DND-41 (cell line): ENCODE data around the gene LRRTM4.

ENCODE experiments used
- ATAC-seq: fragments of 200-7000 bp; cut with Tn5 transposase; 3 replicates; pipeline ENCODE4 v1.9.1; 2021; ENCODE audit warnings: low read depth; ENCODE audit not compliant: insufficient read depth
- DNase-seq: peaks from one replicate; pipeline ENCODE4 v3.0.0-alpha.2; 2020
- H2AFZ ChIP-seq: 2 replicates; pipeline ENCODE4 v1.6.0; 2012; ENCODE audit warnings: low read depth, low read length
- H3K27ac ChIP-seq: 2 replicates; pipeline ENCODE4 v1.5.1; 2012; ENCODE audit warnings: low read length, inconsistent platforms
- H3K27me3 ChIP-seq: fragments of 200-600 bp; sonication (generic); 2 replicates; pipeline ENCODE4 v1.6.0; 2012; ENCODE audit warnings: low read length, mild to moderate bottlenecking, inconsistent platforms; ENCODE audit not compliant: insufficient read depth, poor library complexity
- H3K36me3 ChIP-seq: 2 replicates; pipeline ENCODE4 v1.5.1; 2012; ENCODE audit warnings: low read length, inconsistent platforms; ENCODE audit not compliant: insufficient read depth
- H3K4me1 ChIP-seq: 2 replicates; pipeline ENCODE4 v1.5.1; 2012; ENCODE audit warnings: mild to moderate bottlenecking, low read length; ENCODE audit not compliant: insufficient read depth
- H3K4me2 ChIP-seq: 2 replicates; pipeline ENCODE4 v1.6.0; 2012; ENCODE audit warnings: mild to moderate bottlenecking, moderate library complexity, low read length, inconsistent platforms; ENCODE audit not compliant: insufficient read depth
- H3K4me3 ChIP-seq, 2 experiments: fragments of 200-600 bp in 1 of 2; shearing (Covaris generic) in 1 of 2; 2 replicates each; pipeline ENCODE4 v1.5.1; 2012 to 2016; ENCODE audit warnings: inconsistent platforms in 2 of 2, low read length in 2 of 2, mild to moderate bottlenecking in 2 of 2, low read depth in 1 of 2, moderate library complexity in 1 of 2
- H3K79me2 ChIP-seq: 2 replicates; pipeline ENCODE4 v1.6.0; 2012; ENCODE audit warnings: low read length, inconsistent platforms; ENCODE audit not compliant: insufficient read depth
- H3K9ac ChIP-seq: 2 replicates; pipeline ENCODE4 v1.6.0; 2012; ENCODE audit warnings: low read depth, mild to moderate bottlenecking, inconsistent platforms, low read length, moderate library complexity
- H3K9me3 ChIP-seq: 2 replicates; pipeline ENCODE4 v1.5.1; 2012; ENCODE audit warnings: low read length, moderate library complexity, mild to moderate bottlenecking, inconsistent platforms; ENCODE audit not compliant: insufficient read depth, severe bottlenecking
- H4K20me1 ChIP-seq: 2 replicates; pipeline ENCODE4 v1.6.0; 2012; ENCODE audit warnings: low read length; ENCODE audit not compliant: insufficient read depth
- EZH2 ChIP-seq: IDR thresholded peaks from 3 replicates; pipeline ENCODE4 v1.6.1; 2012; ENCODE audit warnings: borderline replicate concordance, low read depth, mild to moderate bottlenecking, moderate library complexity, low read length, inconsistent platforms; ENCODE audit not compliant: severe bottlenecking
- TF ChIP-seq, protein P1 (sequence below): IDR thresholded peaks from 2 replicates; pipeline ENCODE4 v1.5.1; 2012; ENCODE audit warnings: borderline replicate concordance, low read length, moderate library complexity, mild to moderate bottlenecking; ENCODE audit not compliant: poor library complexity, severe bottlenecking; ENCODE audit errors: extremely low read depth

Gene LRRTM4

DNA sequence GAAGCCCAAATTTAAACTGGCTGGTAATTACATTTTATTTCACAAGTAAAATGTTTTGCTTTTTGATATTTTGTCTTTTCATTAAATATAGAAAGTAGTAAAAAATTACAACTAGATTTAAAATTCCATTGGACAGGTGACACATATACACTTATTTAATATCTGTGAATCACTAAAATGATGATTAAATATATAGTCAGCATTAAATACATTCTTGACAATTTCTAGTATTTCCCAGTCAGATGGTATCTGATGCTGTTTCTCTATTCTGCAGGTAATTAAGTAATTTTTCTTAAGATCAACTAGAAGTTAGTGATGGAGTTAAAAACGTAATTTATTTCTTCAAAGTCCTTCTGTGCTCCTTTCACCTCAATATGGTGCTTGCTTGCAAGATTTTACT, 237.8 kb downstream of the LRRTM4 start:
- Histone ChIP-seq H3K36me3 (no peaks in the 10 kb centered on the region), H2AFZ (no peak overlapping the region), H3K79me2 (no peaks in the 10 kb centered on the region), H3K9ac (no peak overlapping the region), H4K20me1 (no peaks in the 10 kb centered on the region), H3K27ac (no peak overlapping the region), H3K27me3 (no peaks in the 10 kb centered on the region), H3K4me3 (no peak overlapping the region), H3K4me1 (no peaks in the 10 kb centered on the region), H3K4me2 (no peak overlapping the region), H3K9me3 (no peaks in the 10 kb centered on the region)
- DNase-seq (no peak), ATAC-seq (no peak)
- TF ChIP-seq EZH2 = no peak
- TF ChIP-seq, protein P1, sequence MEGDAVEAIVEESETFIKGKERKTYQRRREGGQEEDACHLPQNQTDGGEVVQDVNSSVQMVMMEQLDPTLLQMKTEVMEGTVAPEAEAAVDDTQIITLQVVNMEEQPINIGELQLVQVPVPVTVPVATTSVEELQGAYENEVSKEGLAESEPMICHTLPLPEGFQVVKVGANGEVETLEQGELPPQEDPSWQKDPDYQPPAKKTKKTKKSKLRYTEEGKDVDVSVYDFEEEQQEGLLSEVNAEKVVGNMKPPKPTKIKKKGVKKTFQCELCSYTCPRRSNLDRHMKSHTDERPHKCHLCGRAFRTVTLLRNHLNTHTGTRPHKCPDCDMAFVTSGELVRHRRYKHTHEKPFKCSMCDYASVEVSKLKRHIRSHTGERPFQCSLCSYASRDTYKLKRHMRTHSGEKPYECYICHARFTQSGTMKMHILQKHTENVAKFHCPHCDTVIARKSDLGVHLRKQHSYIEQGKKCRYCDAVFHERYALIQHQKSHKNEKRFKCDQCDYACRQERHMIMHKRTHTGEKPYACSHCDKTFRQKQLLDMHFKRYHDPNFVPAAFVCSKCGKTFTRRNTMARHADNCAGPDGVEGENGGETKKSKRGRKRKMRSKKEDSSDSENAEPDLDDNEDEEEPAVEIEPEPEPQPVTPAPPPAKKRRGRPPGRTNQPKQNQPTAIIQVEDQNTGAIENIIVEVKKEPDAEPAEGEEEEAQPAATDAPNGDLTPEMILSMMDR = no peak

DNA sequence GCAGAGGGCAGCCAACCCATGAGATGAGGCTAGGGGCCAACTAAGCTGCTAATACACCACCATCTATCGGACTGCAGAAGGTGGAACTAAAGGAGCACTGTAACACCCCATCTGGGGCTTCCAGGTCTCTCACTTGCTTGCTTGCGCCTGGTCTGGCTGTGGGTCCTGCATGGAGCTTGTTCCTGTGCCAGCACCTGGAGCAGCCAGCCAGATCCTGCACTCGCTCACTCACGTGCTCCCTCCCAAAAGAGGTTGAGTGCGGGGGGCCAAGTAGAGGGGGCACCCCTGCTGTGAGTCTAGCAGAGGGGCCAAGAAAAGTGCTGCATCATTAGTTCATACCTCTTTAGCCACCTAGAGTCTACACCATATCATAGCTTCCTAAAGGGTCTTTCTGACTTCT, 250.9 kb downstream of the LRRTM4 start:
- no peaks in the 10 kb centered on the region for H3K9me3 ChIP-seq
- H3K9ac ChIP-seq = no peak overlapping the region
- TF ChIP-seq, protein P1 = no peak
- no peak for TF ChIP-seq EZH2
- no peaks in the 10 kb centered on the region for H4K20me1 ChIP-seq
- H3K27ac ChIP-seq = no peak overlapping the region
- DNase-seq = no peak
- H2AFZ ChIP-seq = no peak overlapping the region
- no peak overlapping the region for H3K4me2 ChIP-seq
- no peaks in the 10 kb centered on the region for H3K79me2 ChIP-seq
- H3K27me3 ChIP-seq = no peaks in the 10 kb centered on the region
- H3K4me3 ChIP-seq = no peak overlapping the region
- peaks cover 7% of the 10 kb centered on the region; the same call in 1 of the 2 replicates for H3K4me1 ChIP-seq
- ATAC-seq = no peak
- no peaks in the 10 kb centered on the region for H3K36me3 ChIP-seq

DNA sequence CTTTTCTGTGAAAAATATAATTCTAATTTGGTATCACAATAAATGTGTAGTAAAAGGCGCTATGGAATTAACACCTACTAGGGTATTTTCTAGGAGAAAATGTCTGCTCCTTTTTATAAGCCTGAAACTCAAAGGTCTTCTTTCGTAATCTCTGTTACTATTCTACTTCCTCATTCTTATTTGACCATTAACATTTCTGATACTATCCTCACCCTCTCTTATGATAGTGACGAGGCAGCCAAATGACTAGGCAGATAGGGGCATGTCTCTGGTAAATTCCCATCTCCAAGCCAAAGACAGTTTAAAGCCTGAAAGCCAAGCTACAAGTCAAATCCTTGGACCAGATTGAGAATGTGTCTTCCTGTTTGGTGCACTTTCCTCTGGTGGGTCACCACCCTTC, 251.7 kb downstream of the LRRTM4 start:
- no peaks in the 10 kb centered on the region for H3K27me3 ChIP-seq
- TF ChIP-seq, protein P1 = no peak
- TF ChIP-seq EZH2 = no peak
- no peaks in the 10 kb centered on the region for H3K79me2 ChIP-seq
- H2AFZ ChIP-seq = no peak overlapping the region
- DNase-seq (no peak), ATAC-seq (no peak)
- H3K36me3 ChIP-seq = no peaks in the 10 kb centered on the region
- no peaks in the 10 kb centered on the region for H4K20me1 ChIP-seq
- no peak overlapping the region for H3K4me3 ChIP-seq
- H3K4me2 ChIP-seq = no peak overlapping the region
- peaks cover 7% of the 10 kb centered on the region; the same call in 1 of the 2 replicates for H3K4me1 ChIP-seq
- H3K9me3 ChIP-seq = no peaks in the 10 kb centered on the region
- no peak overlapping the region for H3K27ac ChIP-seq
- no peak overlapping the region for H3K9ac ChIP-seq

DNA sequence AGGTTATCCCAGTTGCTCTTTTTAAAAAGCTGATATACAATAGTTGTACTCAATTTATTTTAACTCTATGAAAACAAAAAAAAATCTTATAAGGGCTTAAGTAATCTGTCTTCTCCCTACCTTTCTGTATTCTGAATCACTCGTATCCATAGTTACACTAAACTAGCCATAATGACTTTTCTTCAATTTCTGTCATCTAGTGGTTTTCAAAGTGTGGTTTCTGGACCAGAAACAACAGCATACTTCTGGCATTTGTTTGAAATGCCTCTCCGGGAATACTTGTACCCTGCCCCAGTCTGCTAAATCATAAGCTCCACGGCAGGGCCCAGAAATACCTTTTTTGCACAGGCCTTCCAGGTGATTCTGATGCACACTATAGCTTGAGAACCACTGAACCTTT, 253.6 kb downstream of the LRRTM4 start:
- Histone ChIP-seq H3K9ac (no peak overlapping the region), H3K4me2 (no peak overlapping the region), H3K27me3 (no peaks in the 10 kb centered on the region), H3K9me3 (no peaks in the 10 kb centered on the region), H3K4me3 (no peak overlapping the region), H2AFZ (no peak overlapping the region), H3K27ac (no peak overlapping the region), H3K36me3 (no peaks in the 10 kb centered on the region), H3K4me1 (peaks cover 7% of the 10 kb centered on the region; the same call in 1 of the 2 replicates), H3K79me2 (no peaks in the 10 kb centered on the region), H4K20me1 (no peaks in the 10 kb centered on the region)
- no peak for DNase-seq
- no peak for ATAC-seq
- TF ChIP-seq, protein P1 = no peak
- TF ChIP-seq EZH2 = no peak
